IPS-18c (cell line): ENCODE results near the gene PRIMA1.

Source experiments
- H3K4me3 ChIP-seq: 2 replicates; pipeline ENCODE4 v1.7.0; 2013; ENCODE audit warnings: low read depth, mild to moderate bottlenecking, low read length, moderate library complexity; ENCODE audit not compliant: insufficient read depth
- H3K9me3 ChIP-seq: one replicate; pipeline ENCODE4 v1.6.1; 2013; ENCODE audit warnings: mild to moderate bottlenecking, low read length, moderate library complexity; ENCODE audit not compliant: control insufficient read depth, insufficient read depth

Gene PRIMA1

GRCh38 chr14:93778453-93778852 is 9.8 kb downstream of the PRIMA1 start:
- Histone ChIP-seq H3K4me3 (no peak overlapping the region), H3K9me3 (no peaks in the 10 kb centered on the region)

GRCh38 chr14:93775744-93776143 is 12.5 kb downstream of the PRIMA1 start:
- no peak overlapping the region for H3K4me3 ChIP-seq
- no peaks in the 10 kb centered on the region for H3K9me3 ChIP-seq

GRCh38 chr14:93775158-93775557 is 13.1 kb downstream of the PRIMA1 start:
- no peaks in the 10 kb centered on the region for H3K9me3 ChIP-seq
- H3K4me3 ChIP-seq: no peak overlapping the region

GRCh38 chr14:93772263-93772662 is 16.0 kb downstream of the PRIMA1 start:
- H3K4me3 ChIP-seq: no peak overlapping the region

GRCh38 chr14:93765970-93766369 is 22.3 kb downstream of the PRIMA1 start:
- H3K4me3 ChIP-seq: no peak overlapping the region
- H3K9me3 ChIP-seq: no peaks in the 10 kb centered on the region

More at GRCh38 chr14:93772263-93772662, 16.0 kb downstream of the PRIMA1 start:
- no peaks in the 10 kb centered on the region for H3K9me3 ChIP-seq

- Histone ChIP-seq H3K9me3 (no peaks in the 10 kb centered on the region), H3K4me3 (no peak overlapping the region)
Observed at GRCh38 chr14:93765155-93765554, 23.1 kb downstream of the PRIMA1 start.

- no peaks in the 10 kb centered on the region for H3K9me3 ChIP-seq
- H3K4me3 ChIP-seq: no peak overlapping the region
Observed at GRCh38 chr14:93764211-93764659, 24.1 kb downstream of the PRIMA1 start.

GRCh38 chr14:93759719-93760307 is 28.5 kb downstream of the PRIMA1 start:
- H3K9me3 ChIP-seq: no peaks in the 10 kb centered on the region
- no peak overlapping the region for H3K4me3 ChIP-seq

GRCh38 chr14:93757206-93757605 is 31.1 kb downstream of the PRIMA1 start:
- H3K9me3 ChIP-seq: no peaks in the 10 kb centered on the region
- no peak overlapping the region for H3K4me3 ChIP-seq

- no peaks in the 10 kb centered on the region for H3K9me3 ChIP-seq
- H3K4me3 ChIP-seq: no peak overlapping the region
Observed at GRCh38 chr14:93753647-93754046, 34.6 kb downstream of the PRIMA1 start.

- H3K9me3 ChIP-seq: no peaks in the 10 kb centered on the region
Observed at GRCh38 chr14:93752980-93753561, 35.2 kb downstream of the PRIMA1 start.

GRCh38 chr14:93751946-93752655 is 36.2 kb downstream of the PRIMA1 start:
- no peaks in the 10 kb centered on the region for H3K9me3 ChIP-seq
- no peak overlapping the region for H3K4me3 ChIP-seq

More at GRCh38 chr14:93752980-93753561, 35.2 kb downstream of the PRIMA1 start:
- H3K4me3 ChIP-seq: no peak overlapping the region

- Histone ChIP-seq H3K9me3 (no peaks in the 10 kb centered on the region), H3K4me3 (no peak overlapping the region)
Observed at GRCh38 chr14:93749076-93749420, 39.2 kb downstream of the PRIMA1 start.

- Histone ChIP-seq H3K9me3 (no peaks in the 10 kb centered on the region), H3K4me3 (no peak overlapping the region)
Observed at GRCh38 chr14:93748208-93749075, 39.8 kb downstream of the PRIMA1 start.

- Histone ChIP-seq H3K4me3 (no peak overlapping the region), H3K9me3 (no peaks in the 10 kb centered on the region)
Observed at GRCh38 chr14:93747560-93747959, 40.7 kb downstream of the PRIMA1 start.

- Histone ChIP-seq H3K9me3 (no peaks in the 10 kb centered on the region), H3K4me3 (no peak overlapping the region)
Observed at GRCh38 chr14:93747102-93747501, 41.2 kb downstream of the PRIMA1 start.

- no peak overlapping the region for H3K4me3 ChIP-seq
- H3K9me3 ChIP-seq: no peaks in the 10 kb centered on the region
Observed at GRCh38 chr14:93745603-93746273, 42.5 kb downstream of the PRIMA1 start.
